ENCODE data around the gene TADA3. TPM values are rescaled to one million over a fixed set of nuclear protein-coding genes. Genes with fewer than 3 reads are reported as not detected.

TADA3 gene
- total RNA-seq, 1 experiment from 2014 or later: 49.2 TPM

DNA sequence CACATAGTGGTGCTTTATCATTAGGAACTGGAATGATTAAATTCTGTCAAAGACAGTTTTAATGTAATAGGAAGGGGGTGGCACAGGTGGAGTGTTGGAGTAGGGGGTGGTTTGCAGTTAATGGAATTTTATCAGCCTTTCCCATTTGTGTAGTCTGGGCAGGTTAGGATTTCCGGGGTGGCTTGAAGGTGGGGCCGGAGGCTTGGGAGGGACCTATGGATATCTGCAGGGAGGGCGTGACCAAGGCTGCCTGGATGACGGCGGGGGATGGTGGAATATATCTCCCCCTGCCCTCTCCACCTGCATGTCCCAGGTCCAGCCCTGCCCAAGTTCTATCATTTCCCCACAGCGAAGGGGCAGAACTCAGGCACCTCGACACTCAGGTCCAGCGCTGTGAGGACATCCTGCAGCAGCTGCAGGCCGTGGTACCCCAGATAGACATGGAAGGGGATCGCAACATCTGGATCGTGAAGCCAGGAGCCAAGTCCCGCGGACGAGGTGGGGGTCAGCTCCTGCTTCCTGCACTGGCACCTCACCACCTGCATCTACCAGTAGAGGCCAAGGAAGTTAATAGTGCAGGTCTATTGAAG, 33.3 kb upstream of the TADA3 start:
- no peaks in the 10 kb centered on the region for H3K27me3 ChIP-seq (replicated peaks; ENCODE audit: control insufficient read depth, insufficient read depth, low read length)
- POLR2A ChIA-PET: no interaction called here
- Mint-ChIP-seq H3K9me3 (ENCODE audit: unreplicated experiment) (no peaks in the 10 kb centered on the region), H3K4me3 (ENCODE audit: unreplicated experiment) (no peak overlapping the region), H3K27ac (ENCODE audit: unreplicated experiment) (no peak overlapping the region), H3K4me1 (ENCODE audit: low read depth, unreplicated experiment) (no peaks in the 10 kb centered on the region), H3K36me3 (ENCODE audit: insufficient read depth, unreplicated experiment) (no peaks in the 10 kb centered on the region), H3K27me3 (ENCODE audit: insufficient read depth, unreplicated experiment) (no peaks in the 10 kb centered on the region)
- H3K36me3 ChIP-seq (ENCODE audit: control insufficient read depth, insufficient read depth, low read length): no peaks in the 10 kb centered on the region
- H3K4me3 ChIP-seq (ENCODE audit: low read depth, low read length): no peak overlapping the region
- no peaks in the 10 kb centered on the region for H3K9me3 ChIP-seq
- no peak for TF ChIP-seq CTCF (IDR thresholded peaks at IDR 0.05; ENCODE audit: insufficient read depth in 1 of 2, low read depth in 1 of 2, low read length in 1 of 2, severe bottlenecking in 1 of 2, unreplicated experiment in 1 of 2)
- BruUV-seq (replicated peaks): no TSS peak
- intact Hi-C loops (cut with micrococcal nuclease; ENCODE audit: unreplicated experiment): loop anchor here (5.0 kb wide), 1 partner anchor 107 kb away; the partner anchor contains the start of gene CRELD1
- H3K4me1 ChIP-seq: no peaks in the 10 kb centered on the region
- no peak for DNase-seq
- CTCF ChIA-PET: no interaction called here

DNA sequence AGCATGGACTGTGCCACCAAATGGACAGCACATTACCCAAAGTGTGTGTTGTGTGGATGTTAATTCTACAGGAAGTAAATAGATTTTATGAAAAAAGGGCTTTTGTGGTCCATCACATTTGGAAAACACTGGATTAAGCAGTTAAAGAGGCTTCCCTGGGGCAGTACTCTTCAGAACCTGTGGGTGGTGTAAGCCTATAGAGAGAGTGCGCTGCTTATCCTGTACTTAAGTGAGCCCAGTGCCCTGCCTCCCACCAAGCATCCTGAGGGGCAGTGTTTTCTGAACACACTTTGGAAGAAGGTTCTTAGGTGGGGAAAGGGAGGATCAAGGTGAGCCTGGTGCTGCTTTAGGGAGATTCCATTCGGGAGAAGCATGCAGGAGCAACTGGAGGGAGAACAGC, 28.7 kb upstream of the TADA3 start:
- Histone ChIP-seq H3K27me3 (replicated peaks; ENCODE audit: control insufficient read depth, insufficient read depth, low read length) (no peaks in the 10 kb centered on the region), H3K36me3 (ENCODE audit: control insufficient read depth, insufficient read depth, low read length) (no peaks in the 10 kb centered on the region), H3K9me3 (no peaks in the 10 kb centered on the region), H3K4me3 (ENCODE audit: low read depth, low read length) (no peak overlapping the region), H3K4me1 (no peaks in the 10 kb centered on the region)
- Mint-ChIP-seq H3K4me1 (ENCODE audit: low read depth, unreplicated experiment) (no peaks in the 10 kb centered on the region), H3K9me3 (ENCODE audit: unreplicated experiment) (no peaks in the 10 kb centered on the region), H3K27me3 (ENCODE audit: insufficient read depth, unreplicated experiment) (no peaks in the 10 kb centered on the region), H3K4me3 (ENCODE audit: unreplicated experiment) (no peak overlapping the region), H3K36me3 (ENCODE audit: insufficient read depth, unreplicated experiment) (no peaks in the 10 kb centered on the region), H3K27ac (ENCODE audit: unreplicated experiment) (no peak overlapping the region)
- ChIA-PET CTCF (no interaction called here), POLR2A (no interaction called here)
- peak; percentile 33 to 49 for TF ChIP-seq CTCF (IDR thresholded peaks at IDR 0.05; ENCODE audit: insufficient read depth in 1 of 2, low read depth in 1 of 2, low read length in 1 of 2, severe bottlenecking in 1 of 2, unreplicated experiment in 1 of 2)
- BruUV-seq (replicated peaks): no TSS peak
- intact Hi-C loops (cut with micrococcal nuclease; ENCODE audit: unreplicated experiment): no loop called here
- DNase-seq: peak in 1 of 2 experiments; percentile 38

DNA sequence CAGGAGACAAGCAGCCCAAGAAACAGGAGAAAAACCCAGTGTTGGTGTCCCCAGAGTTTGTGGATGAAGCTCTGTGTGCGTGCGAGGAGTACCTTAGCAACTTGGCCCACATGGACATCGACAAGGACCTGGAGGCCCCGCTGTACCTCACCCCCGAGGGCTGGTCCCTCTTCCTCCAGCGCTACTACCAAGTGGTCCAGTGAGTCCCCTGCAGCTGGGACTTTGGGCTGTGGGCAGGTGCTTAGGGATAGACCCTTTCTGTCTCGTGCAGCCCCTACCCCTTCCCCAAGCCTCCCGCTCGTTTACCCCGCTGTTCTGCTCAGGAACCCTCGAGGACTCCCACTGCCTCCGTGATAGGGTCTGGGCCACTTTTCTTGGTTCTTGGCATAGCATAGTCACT, 28.3 kb upstream of the TADA3 start:
- ChIA-PET CTCF (no interaction called here), POLR2A (no interaction called here)
- no peak for TF ChIP-seq CTCF (IDR thresholded peaks at IDR 0.05; ENCODE audit: insufficient read depth in 1 of 2, low read depth in 1 of 2, low read length in 1 of 2, severe bottlenecking in 1 of 2, unreplicated experiment in 1 of 2)
- Mint-ChIP-seq H3K4me3 (ENCODE audit: unreplicated experiment) (no peak overlapping the region), H3K27ac (ENCODE audit: unreplicated experiment) (no peak overlapping the region), H3K9me3 (ENCODE audit: unreplicated experiment) (no peaks in the 10 kb centered on the region), H3K4me1 (ENCODE audit: low read depth, unreplicated experiment) (no peaks in the 10 kb centered on the region), H3K27me3 (ENCODE audit: insufficient read depth, unreplicated experiment) (no peaks in the 10 kb centered on the region), H3K36me3 (ENCODE audit: insufficient read depth, unreplicated experiment) (no peaks in the 10 kb centered on the region)
- Histone ChIP-seq H3K9me3 (no peaks in the 10 kb centered on the region), H3K36me3 (ENCODE audit: control insufficient read depth, insufficient read depth, low read length) (no peaks in the 10 kb centered on the region), H3K4me3 (ENCODE audit: low read depth, low read length) (no peak overlapping the region), H3K27me3 (replicated peaks; ENCODE audit: control insufficient read depth, insufficient read depth, low read length) (no peaks in the 10 kb centered on the region), H3K4me1 (no peaks in the 10 kb centered on the region)
- no TSS peak for BruUV-seq (replicated peaks)
- intact Hi-C loops (cut with micrococcal nuclease; ENCODE audit: unreplicated experiment): no loop called here
- no peak for DNase-seq
